ENCODE data around the gene ITGB7.

The ITGB7 gene

DNA sequence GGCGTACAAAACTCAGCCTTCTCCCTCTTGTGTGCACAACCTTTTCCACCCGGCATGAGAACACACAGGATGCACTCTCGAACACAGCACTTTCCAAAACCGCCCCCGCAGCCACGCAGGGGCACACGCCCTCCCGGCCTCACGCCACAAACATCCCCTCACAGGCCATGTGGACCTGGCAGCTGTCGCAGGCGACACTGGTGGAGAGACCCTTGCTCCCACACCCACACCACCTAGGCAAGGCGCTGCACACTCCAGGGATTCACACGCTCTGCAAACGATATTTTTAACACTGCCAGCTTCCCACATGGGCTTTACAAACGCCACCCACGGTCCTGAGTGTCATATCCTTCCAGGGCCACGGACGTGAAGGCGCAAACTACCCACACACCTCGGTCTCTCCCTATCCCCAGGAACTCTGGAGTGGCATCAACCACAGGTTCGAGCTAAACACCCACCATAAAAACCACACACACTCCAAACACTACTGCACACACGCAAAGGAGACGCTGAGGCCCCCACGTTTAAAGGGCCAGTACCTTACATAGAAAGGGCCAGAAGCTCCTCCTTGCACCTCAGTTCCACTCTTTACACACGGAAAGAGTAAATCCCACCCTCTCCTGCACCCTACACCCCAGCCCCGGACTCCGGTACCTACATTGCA, 12.4 kb upstream of the ITGB7 start:
- DNase-seq (ENCODE audit: insufficient read length, low spot score): peak; percentile 60
- peak; percentile 80 for FAIRE-seq
- TF ChIP-seq TAF1 (IDR thresholded peaks at IDR 0.05; ENCODE audit: low read depth, low read length) (no peak), SPI1 (IDR thresholded peaks at IDR 0.05; ENCODE audit: low read depth, low read length) (no peak), POLR2A (IDR thresholded peaks at IDR 0.05; ENCODE audit: low read depth, low read length) (no peak), POU2F2 (IDR thresholded peaks at IDR 0.05; ENCODE audit: low read depth, low read length) (no peak), POLR2AphosphoS5 (IDR thresholded peaks at IDR 0.05; ENCODE audit: low read depth, low read length) (no peak), PAX5 (IDR thresholded peaks at IDR 0.05; ENCODE audit: insufficient read depth, low read length, severe bottlenecking) (no peak)

DNA sequence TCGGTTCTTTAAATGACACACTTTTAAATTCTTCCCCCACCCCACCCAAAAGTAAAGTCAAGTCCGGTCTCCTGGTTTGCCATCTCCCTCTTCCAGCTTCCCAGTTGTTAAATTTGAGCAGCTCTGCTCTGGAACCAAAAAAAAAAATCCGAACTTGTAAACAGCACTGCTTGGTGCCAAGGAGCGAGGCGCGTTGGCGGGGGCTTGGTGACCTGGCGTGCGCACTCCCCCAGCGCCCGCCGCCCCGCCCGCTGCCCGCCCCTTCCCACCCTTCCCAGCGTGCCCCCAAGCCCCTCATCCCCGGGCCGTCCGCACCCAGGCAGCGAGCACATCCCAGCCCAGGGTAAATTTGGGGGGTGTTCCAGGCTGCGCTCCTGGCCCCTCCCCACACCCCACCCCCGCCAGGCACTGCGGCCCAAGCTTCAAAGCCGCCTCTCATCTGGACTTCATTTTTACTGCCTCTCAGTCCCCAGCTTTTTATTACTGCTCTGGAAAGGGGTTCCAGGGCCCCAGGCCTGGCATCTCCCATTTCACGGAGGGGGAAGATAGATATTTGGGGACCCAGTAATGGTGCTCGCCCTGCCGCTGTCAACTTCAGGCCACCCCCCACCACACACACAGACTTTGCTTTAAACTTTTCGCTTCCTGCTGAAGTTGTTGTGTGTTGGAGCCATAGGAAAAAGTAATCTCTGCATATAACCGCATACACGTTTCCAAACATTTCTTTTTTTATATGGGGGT, 11.7 kb upstream of the ITGB7 start:
- DNase-seq (ENCODE audit: insufficient read length, low spot score): no peak
- FAIRE-seq: no peak
- no peak for TF ChIP-seq PAX5 (IDR thresholded peaks at IDR 0.05; ENCODE audit: insufficient read depth, low read length, severe bottlenecking)
- TF ChIP-seq SPI1 (IDR thresholded peaks at IDR 0.05; ENCODE audit: low read depth, low read length): no peak
- no peak for TF ChIP-seq TAF1 (IDR thresholded peaks at IDR 0.05; ENCODE audit: low read depth, low read length)
- TF ChIP-seq POLR2A (IDR thresholded peaks at IDR 0.05; ENCODE audit: low read depth, low read length): no peak
- TF ChIP-seq POU2F2 (IDR thresholded peaks at IDR 0.05; ENCODE audit: low read depth, low read length): no peak
- no peak for TF ChIP-seq POLR2AphosphoS5 (IDR thresholded peaks at IDR 0.05; ENCODE audit: low read depth, low read length)

- no peak for FAIRE-seq
Observed at GRCh38 chr12:53217931-53218307, 10.9 kb upstream of the ITGB7 start.

GRCh38 chr12:53217051-53217930, 10.2 kb upstream of the ITGB7 start:
- TF ChIP-seq PAX5 (IDR thresholded peaks at IDR 0.05; ENCODE audit: insufficient read depth, low read length, severe bottlenecking) (no peak), POLR2AphosphoS5 (IDR thresholded peaks at IDR 0.05; ENCODE audit: low read depth, low read length) (no peak), POU2F2 (IDR thresholded peaks at IDR 0.05; ENCODE audit: low read depth, low read length) (no peak), POLR2A (IDR thresholded peaks at IDR 0.05; ENCODE audit: low read depth, low read length) (no peak), TAF1 (IDR thresholded peaks at IDR 0.05; ENCODE audit: low read depth, low read length) (no peak), SPI1 (IDR thresholded peaks at IDR 0.05; ENCODE audit: low read depth, low read length) (no peak)
- DNase-seq (ENCODE audit: insufficient read length, low spot score) (no peak), FAIRE-seq (no peak)

More at GRCh38 chr12:53217931-53218307, 10.9 kb upstream of the ITGB7 start:
- DNase-seq (ENCODE audit: insufficient read length, low spot score): no peak
- TF ChIP-seq POU2F2 (IDR thresholded peaks at IDR 0.05; ENCODE audit: low read depth, low read length) (no peak), POLR2AphosphoS5 (IDR thresholded peaks at IDR 0.05; ENCODE audit: low read depth, low read length) (no peak), POLR2A (IDR thresholded peaks at IDR 0.05; ENCODE audit: low read depth, low read length) (no peak), SPI1 (IDR thresholded peaks at IDR 0.05; ENCODE audit: low read depth, low read length) (no peak), PAX5 (IDR thresholded peaks at IDR 0.05; ENCODE audit: insufficient read depth, low read length, severe bottlenecking) (no peak), TAF1 (IDR thresholded peaks at IDR 0.05; ENCODE audit: low read depth, low read length) (no peak)

GRCh38 chr12:53215497-53215896, 8.4 kb upstream of the ITGB7 start:
- no peak for DNase-seq (ENCODE audit: insufficient read length, low spot score)
- no peak for TF ChIP-seq POLR2AphosphoS5 (IDR thresholded peaks at IDR 0.05; ENCODE audit: low read depth, low read length)
- FAIRE-seq: no peak

GRCh38 chr12:53214687-53215455, 7.8 kb upstream of the ITGB7 start:
- DNase-seq (ENCODE audit: insufficient read length, low spot score): no peak
- no peak for FAIRE-seq
- no peak for TF ChIP-seq POU2F2 (IDR thresholded peaks at IDR 0.05; ENCODE audit: low read depth, low read length)
- TF ChIP-seq TAF1 (IDR thresholded peaks at IDR 0.05; ENCODE audit: low read depth, low read length): no peak
- no peak for TF ChIP-seq SPI1 (IDR thresholded peaks at IDR 0.05; ENCODE audit: low read depth, low read length)
- no peak for TF ChIP-seq POLR2AphosphoS5 (IDR thresholded peaks at IDR 0.05; ENCODE audit: low read depth, low read length)
- no peak for TF ChIP-seq POLR2A (IDR thresholded peaks at IDR 0.05; ENCODE audit: low read depth, low read length)
- no peak for TF ChIP-seq PAX5 (IDR thresholded peaks at IDR 0.05; ENCODE audit: insufficient read depth, low read length, severe bottlenecking)

GRCh38 chr12:53214221-53214620, 7.2 kb upstream of the ITGB7 start:
- DNase-seq (ENCODE audit: insufficient read length, low spot score) (no peak), FAIRE-seq (no peak)
- TF ChIP-seq POLR2A (IDR thresholded peaks at IDR 0.05; ENCODE audit: low read depth, low read length) (no peak), SPI1 (IDR thresholded peaks at IDR 0.05; ENCODE audit: low read depth, low read length) (no peak), TAF1 (IDR thresholded peaks at IDR 0.05; ENCODE audit: low read depth, low read length) (no peak), POU2F2 (IDR thresholded peaks at IDR 0.05; ENCODE audit: low read depth, low read length) (no peak), PAX5 (IDR thresholded peaks at IDR 0.05; ENCODE audit: insufficient read depth, low read length, severe bottlenecking) (no peak)

- FAIRE-seq: peak; percentile 83
- peak; percentile 74 for DNase-seq (ENCODE audit: insufficient read length, low spot score)
- TF ChIP-seq TAF1 (IDR thresholded peaks at IDR 0.05; ENCODE audit: low read depth, low read length) (no peak), POLR2AphosphoS5 (IDR thresholded peaks at IDR 0.05; ENCODE audit: low read depth, low read length) (no peak), SPI1 (IDR thresholded peaks at IDR 0.05; ENCODE audit: low read depth, low read length) (no peak), POU2F2 (IDR thresholded peaks at IDR 0.05; ENCODE audit: low read depth, low read length) (no peak), PAX5 (IDR thresholded peaks at IDR 0.05; ENCODE audit: insufficient read depth, low read length, severe bottlenecking) (no peak), POLR2A (IDR thresholded peaks at IDR 0.05; ENCODE audit: low read depth, low read length) (no peak)
Observed at GRCh38 chr12:53213348-53213747, 6.3 kb upstream of the ITGB7 start.

Data from GM12891 (cell line).